HG02870 (cell line): ENCODE measurements around the gene PCDHGC3.

Experiments
- ATAC-seq: cut with Tn5 transposase; IDR thresholded peaks from one replicate; pipeline ENCODE4 v1.9.1; 2021; ENCODE audit warnings: mild to moderate bottlenecking, moderate library complexity; ENCODE audit not compliant: unreplicated experiment

The PCDHGC3 gene

GRCh38 chr5:141519605-141520565, 44.1 kb downstream of the PCDHGC3 start:
- no peak for ATAC-seq

- no peak for ATAC-seq
These were observed 45.5 kb downstream of the PCDHGC3 start for GRCh38 chr5:141521244-141521781.

GRCh38 chr5:141522301-141522700, 46.5 kb downstream of the PCDHGC3 start:
- ATAC-seq = no peak

GRCh38 chr5:141523991-141524390, 48.2 kb downstream of the PCDHGC3 start:
- ATAC-seq = no peak

- peak; percentile 50 for ATAC-seq
These were observed 49.1 kb downstream of the PCDHGC3 start for GRCh38 chr5:141524604-141525597.

- ATAC-seq = no peak
These were observed 49.9 kb downstream of the PCDHGC3 start for GRCh38 chr5:141525653-141526052.

- ATAC-seq = no peak
These were observed 51.7 kb downstream of the PCDHGC3 start for GRCh38 chr5:141527426-141527825.
